ENCODE data around the gene GIGYF2. TPM values are rescaled to one million over a fixed set of nuclear protein-coding genes. Genes with fewer than 3 reads are reported as not detected.

Gene GIGYF2
- total RNA-seq, 1 experiment from 2014 or later, result 40.4 TPM

- no peak overlapping the region for H3K27ac Mint-ChIP-seq (ENCODE audit: unreplicated experiment)
- no peaks in the 10 kb centered on the region for H3K4me1 Mint-ChIP-seq (ENCODE audit: low read depth, unreplicated experiment)
- CTCF ChIA-PET, result no interaction called here
- intact Hi-C loops (cut with micrococcal nuclease; ENCODE audit: unreplicated experiment), result no loop called here
- Histone ChIP-seq H3K9me3 (no peaks in the 10 kb centered on the region), H3K4me1 (0 out of 2 replicates have a peak, but pooled peaks cover 9% of the 10 kb centered on the region), H3K27me3 (replicated peaks; ENCODE audit: control insufficient read depth, insufficient read depth, low read length) (no peaks in the 10 kb centered on the region), H3K4me3 (ENCODE audit: low read depth, low read length) (no peak overlapping the region), H3K36me3 (ENCODE audit: control insufficient read depth, insufficient read depth, low read length) (no peaks in the 10 kb centered on the region)
- DNase-seq, result no peak
- no peaks in the 10 kb centered on the region for H3K9me3 Mint-ChIP-seq (ENCODE audit: unreplicated experiment)
- POLR2A ChIA-PET, result no interaction called here
- BruUV-seq (replicated peaks), result no TSS peak
- no peaks in the 10 kb centered on the region for H3K27me3 Mint-ChIP-seq (ENCODE audit: insufficient read depth, unreplicated experiment)
- no peak overlapping the region for H3K4me3 Mint-ChIP-seq (ENCODE audit: unreplicated experiment)
- peaks cover 6% of the 10 kb centered on the region for H3K36me3 Mint-ChIP-seq (ENCODE audit: insufficient read depth, unreplicated experiment)
- no peak for TF ChIP-seq CTCF (IDR thresholded peaks at IDR 0.05; ENCODE audit: insufficient read depth in 1 of 2, low read depth in 1 of 2, low read length in 1 of 2, severe bottlenecking in 1 of 2, unreplicated experiment in 1 of 2)
Observed at GRCh38 chr2:232876161-232876977, 179.2 kb downstream of the GIGYF2 start.

GRCh38 chr2:232876978-232877441, 179.9 kb downstream of the GIGYF2 start:
- no peak for TF ChIP-seq CTCF (IDR thresholded peaks at IDR 0.05; ENCODE audit: insufficient read depth in 1 of 2, low read depth in 1 of 2, low read length in 1 of 2, severe bottlenecking in 1 of 2, unreplicated experiment in 1 of 2)
- H3K27me3 Mint-ChIP-seq (ENCODE audit: insufficient read depth, unreplicated experiment), result no peaks in the 10 kb centered on the region
- intact Hi-C loops (cut with micrococcal nuclease; ENCODE audit: unreplicated experiment), result no loop called here
- peaks cover 6% of the 10 kb centered on the region for H3K36me3 Mint-ChIP-seq (ENCODE audit: insufficient read depth, unreplicated experiment)
- H3K9me3 ChIP-seq, result no peaks in the 10 kb centered on the region
- H3K4me3 ChIP-seq (ENCODE audit: low read depth, low read length), result no peak overlapping the region
- 0 out of 2 replicates have a peak, but pooled peaks cover 9% of the 10 kb centered on the region for H3K4me1 ChIP-seq
- DNase-seq, result no peak
- H3K36me3 ChIP-seq (ENCODE audit: control insufficient read depth, insufficient read depth, low read length), result no peaks in the 10 kb centered on the region
- CTCF ChIA-PET, result interaction anchor here (0.6 kb wide), 1 partner anchor 10 kb away, joined by 3 read pairs; no protein-coding TSS in a partner anchor
- H3K4me3 Mint-ChIP-seq (ENCODE audit: unreplicated experiment), result no peak overlapping the region
- POLR2A ChIA-PET, result no interaction called here
- BruUV-seq (replicated peaks), result no TSS peak
- H3K9me3 Mint-ChIP-seq (ENCODE audit: unreplicated experiment), result no peaks in the 10 kb centered on the region
- no peaks in the 10 kb centered on the region for H3K27me3 ChIP-seq (replicated peaks; ENCODE audit: control insufficient read depth, insufficient read depth, low read length)
- no peaks in the 10 kb centered on the region for H3K4me1 Mint-ChIP-seq (ENCODE audit: low read depth, unreplicated experiment)
- H3K27ac Mint-ChIP-seq (ENCODE audit: unreplicated experiment), result no peak overlapping the region

- H3K27me3 ChIP-seq (replicated peaks; ENCODE audit: control insufficient read depth, insufficient read depth, low read length), result no peaks in the 10 kb centered on the region
- POLR2A ChIA-PET, result no interaction called here
Observed at GRCh38 chr2:232877940-232878511, 180.9 kb downstream of the GIGYF2 start.

More at GRCh38 chr2:232877940-232878511, 180.9 kb downstream of the GIGYF2 start:
- no peaks in the 10 kb centered on the region for H3K9me3 Mint-ChIP-seq (ENCODE audit: unreplicated experiment)
- H3K4me3 Mint-ChIP-seq (ENCODE audit: unreplicated experiment), result no peak overlapping the region
- DNase-seq, result no peak
- no peak overlapping the region for H3K4me3 ChIP-seq (ENCODE audit: low read depth, low read length)
- no peak overlapping the region for H3K27ac Mint-ChIP-seq (ENCODE audit: unreplicated experiment)
- peaks cover 6% of the 10 kb centered on the region for H3K36me3 Mint-ChIP-seq (ENCODE audit: insufficient read depth, unreplicated experiment)
- BruUV-seq (replicated peaks), result no TSS peak
- H3K9me3 ChIP-seq, result no peaks in the 10 kb centered on the region
- no peak for TF ChIP-seq CTCF (IDR thresholded peaks at IDR 0.05; ENCODE audit: insufficient read depth in 1 of 2, low read depth in 1 of 2, low read length in 1 of 2, severe bottlenecking in 1 of 2, unreplicated experiment in 1 of 2)
- no peaks in the 10 kb centered on the region for H3K4me1 Mint-ChIP-seq (ENCODE audit: low read depth, unreplicated experiment)
- intact Hi-C loops (cut with micrococcal nuclease; ENCODE audit: unreplicated experiment), result no loop called here
- H3K4me1 ChIP-seq, result 0 out of 2 replicates have a peak, but pooled peaks cover 9% of the 10 kb centered on the region
- H3K27me3 Mint-ChIP-seq (ENCODE audit: insufficient read depth, unreplicated experiment), result no peaks in the 10 kb centered on the region
- H3K36me3 ChIP-seq (ENCODE audit: control insufficient read depth, insufficient read depth, low read length), result no peaks in the 10 kb centered on the region
- CTCF ChIA-PET, result no interaction called here
